GM12892 (cell line): ENCODE data around the gene CLDN24.

Source experiments
- POLR2A ChIP-seq: IDR thresholded peaks from 2 replicates; pipeline ENCODE4 v1.6.1; 2011; ENCODE audit warnings: low read depth, low read length, control low read depth
- POLR2AphosphoS5 ChIP-seq: IDR thresholded peaks from 2 replicates; pipeline ENCODE4 v1.6.1; 2011; ENCODE audit warnings: low read depth, low read length, control low read depth
- TAF1 ChIP-seq: IDR thresholded peaks from 2 replicates; pipeline ENCODE4 v1.6.1; 2011; ENCODE audit warnings: low read depth, mild to moderate bottlenecking, control low read depth, low read length, borderline replicate concordance

DNA sequence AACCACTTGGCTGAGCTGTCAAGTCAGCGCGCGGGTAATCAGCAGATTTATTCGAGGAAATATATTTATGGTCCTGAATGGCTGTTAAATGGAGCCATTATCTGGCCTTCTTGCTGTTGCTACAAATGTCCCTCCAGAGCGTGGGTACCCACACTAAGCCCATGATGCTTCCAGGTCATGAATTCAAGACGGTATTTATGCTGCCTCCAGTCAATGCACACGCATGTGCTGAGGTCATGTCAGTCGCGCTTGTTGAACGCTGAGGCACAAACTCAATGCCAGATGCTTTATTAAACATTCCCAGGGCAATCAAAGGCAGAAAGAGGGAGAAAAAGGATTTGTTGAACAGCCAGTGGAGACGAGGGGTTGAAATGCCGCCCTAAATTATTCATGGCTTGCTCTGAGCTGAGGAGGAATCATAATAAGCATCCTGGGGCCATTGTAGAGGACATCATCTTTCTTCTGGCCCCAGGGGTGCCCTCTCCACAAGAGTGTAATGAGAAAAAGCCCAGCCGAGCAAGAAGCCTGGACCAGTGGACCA is 36.1 kb upstream of the CLDN24 start:
- TF ChIP-seq POLR2AphosphoS5: no peak
- no peak for TF ChIP-seq POLR2A
- no peak for TF ChIP-seq TAF1
